ENCODE results near the gene KRT17.

DNA sequence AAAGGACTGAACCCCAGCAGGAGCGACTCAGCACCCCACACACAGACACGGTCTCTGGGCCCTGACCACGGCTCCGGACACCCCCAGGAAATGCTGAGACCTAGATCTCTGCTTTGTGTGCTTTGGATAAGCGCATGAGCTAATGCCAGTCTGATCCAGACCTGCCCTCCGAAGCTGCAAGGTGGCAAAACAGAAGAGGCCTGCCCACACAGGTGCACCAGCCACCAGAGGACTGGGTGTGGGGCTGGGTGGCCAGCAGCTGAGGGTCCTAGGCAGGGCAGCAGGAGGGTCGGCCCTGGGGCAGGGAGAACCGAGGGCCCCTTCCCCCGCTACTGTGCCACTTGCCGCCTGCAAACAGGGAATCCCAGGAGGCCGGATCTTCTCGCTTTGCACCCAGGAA is 33.6 kb upstream of the KRT17 start:
- TF ChIP-seq, protein P1, sequence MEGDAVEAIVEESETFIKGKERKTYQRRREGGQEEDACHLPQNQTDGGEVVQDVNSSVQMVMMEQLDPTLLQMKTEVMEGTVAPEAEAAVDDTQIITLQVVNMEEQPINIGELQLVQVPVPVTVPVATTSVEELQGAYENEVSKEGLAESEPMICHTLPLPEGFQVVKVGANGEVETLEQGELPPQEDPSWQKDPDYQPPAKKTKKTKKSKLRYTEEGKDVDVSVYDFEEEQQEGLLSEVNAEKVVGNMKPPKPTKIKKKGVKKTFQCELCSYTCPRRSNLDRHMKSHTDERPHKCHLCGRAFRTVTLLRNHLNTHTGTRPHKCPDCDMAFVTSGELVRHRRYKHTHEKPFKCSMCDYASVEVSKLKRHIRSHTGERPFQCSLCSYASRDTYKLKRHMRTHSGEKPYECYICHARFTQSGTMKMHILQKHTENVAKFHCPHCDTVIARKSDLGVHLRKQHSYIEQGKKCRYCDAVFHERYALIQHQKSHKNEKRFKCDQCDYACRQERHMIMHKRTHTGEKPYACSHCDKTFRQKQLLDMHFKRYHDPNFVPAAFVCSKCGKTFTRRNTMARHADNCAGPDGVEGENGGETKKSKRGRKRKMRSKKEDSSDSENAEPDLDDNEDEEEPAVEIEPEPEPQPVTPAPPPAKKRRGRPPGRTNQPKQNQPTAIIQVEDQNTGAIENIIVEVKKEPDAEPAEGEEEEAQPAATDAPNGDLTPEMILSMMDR (IDR thresholded peaks at IDR 0.05), result no peak
- TF ChIP-seq POLR2A (IDR thresholded peaks at IDR 0.05), result no peak

All from lower leg skin (tissue), 3 donors.